Psoas muscle (tissue), 8 donors: ENCODE measurements around the gene SEZ6L2. TPM values are rescaled to one million over a fixed set of nuclear protein-coding genes. Genes with fewer than 3 reads are reported as not detected.

ENCODE experiments used
- ATAC-seq, 4 donors: fragments of 200-7000 bp; cut with Tn5 transposase; one replicate each; pipeline ENCODE4 v1.9.1; 2020; ENCODE audit warnings: moderate library complexity in 3 of 4, mild to moderate bottlenecking in 2 of 4
- DNase-seq, 2 donors: peaks; one replicate each; pipeline ENCODE4 v3.0.0-alpha.2; 2020
- H3K27ac ChIP-seq: fragments of 200-600 bp; one replicate; pipeline ENCODE4 v1.8.0; 2022
- H3K27me3 ChIP-seq, 3 donors: fragments of 200-600 bp in 1 of 3; one replicate each; pipeline versions ENCODE4 v1.6.1 to v1.8.0; 2013 to 2022; ENCODE audit warnings: low read length in 2 of 3, mild to moderate bottlenecking in 2 of 3, moderate library complexity in 1 of 3; ENCODE audit not compliant: insufficient read depth in 3 of 3
- H3K36me3 ChIP-seq, 2 donors: fragments of 200-600 bp in 1 of 2; one replicate each; pipeline versions ENCODE4 v1.6.1 to v1.8.0; 2013 to 2022; ENCODE audit warnings: low read depth in 1 of 2, mild to moderate bottlenecking in 1 of 2, moderate library complexity in 1 of 2; ENCODE audit not compliant: insufficient read depth in 1 of 2
- H3K4me1 ChIP-seq: fragments of 200-600 bp; one replicate; pipeline ENCODE4 v1.8.0; 2022
- H3K4me3 ChIP-seq: fragments of 200-600 bp; one replicate; pipeline ENCODE4 v1.8.0; 2022; ENCODE audit warnings: mild to moderate bottlenecking
- H3K9me3 ChIP-seq: fragments of 200-600 bp; one replicate; pipeline ENCODE4 v1.8.0; 2022
- CTCF ChIP-seq: fragments of 200-600 bp; IDR thresholded peaks from one replicate; pipeline ENCODE4 v1.8.0; 2022; ENCODE audit warnings: antibody characterized with exemption
- WGBS, 3 donors: extraction: QIAGEN DNeasy Blood & Tissue Kit; methylation state at CpG; one replicate each; pipeline versions ENCODE4 v1.1.6 to v1.1.7; 2013; 5-methylcytosine and 5-hydroxymethylcytosine counted together
- intact Hi-C, 2 donors: fragments of 100-400 bp; cut with DNase I; formaldehyde crosslinking; loops; one replicate each; pipeline versions ENCODE4 v1.11.0 to v1.14.2; 2022
- polyA plus RNA-seq, 3 donors: library from polyadenylated mRNA; stranded (reverse); fragments of 200-250 nt; gene quantifications; one replicate each; pipeline ENCODE4 v1.2.3, GENCODE V29; 2013
- total RNA-seq, 4 donors: library from RNA; stranded (reverse); fragmentation: NEBNext Ultra II Directional in 2 of 4; extraction: Animal tissue kit (Norgen Biotek cat#: 25700) in 2 of 4; gene quantifications; one replicate each; pipeline versions ENCODE4 v1.2.1 to v1.2.4, GENCODE V29; 2021 to 2023
- donor health status: healthy with polysubstance abuse.
- donor health status: DM: no; HTN: no; CAD: no; lungs with moderate emphysema.
- donor health status: Bipolar disorder and iron deficiency.
- donor health status: healthy.
- donor health status: DM: yes; HTN: yes; CAD: no.
- donor health status: DM: no; HTN: no; CAD: no.
- donor health status: DM: no; HTN: no; CAD: no.
- donor health status: DM: yes; HTN: yes; CAD: no.

Gene SEZ6L2
- total and polyA plus RNA-seq, 7 donors: 0.05 to 0.86 (median 0.23) TPM

- intact Hi-C loops: no loop called here
- DNase-seq: peak in 1 of 2 donors; percentile 22
- H3K27ac ChIP-seq: no peak overlapping the region
- no peaks in the 10 kb centered on the region for H3K4me1 ChIP-seq
- no peak overlapping the region for H3K4me3 ChIP-seq
- 6 to 11% (median 6%) methylated on average over 9 of the region's 9 CpGs for WGBS, 3 donors
- TF ChIP-seq CTCF: no peak
- no peaks in the 10 kb centered on the region for H3K9me3 ChIP-seq
- H3K27me3 ChIP-seq: peaks cover 0 to 46% (median 12%) of the 10 kb centered on the region in 3 donors
- H3K36me3 ChIP-seq: no peaks in the 10 kb centered on the region
- ATAC-seq: no peak
Measured at GRCh38 chr16:29898135-29898803, 1.1 kb downstream of the SEZ6L2 start.

GRCh38 chr16:29897333-29897732 is 2.0 kb downstream of the SEZ6L2 start:
- no peak for TF ChIP-seq CTCF
- Histone ChIP-seq H3K4me1 (no peaks in the 10 kb centered on the region), H3K4me3 (no peak overlapping the region), H3K36me3 (no peaks in the 10 kb centered on the region), H3K9me3 (no peaks in the 10 kb centered on the region), H3K27me3 (peaks cover 0 to 46% (median 12%) of the 10 kb centered on the region in 3 donors), H3K27ac (no peak overlapping the region)
- DNase-seq (no peak), ATAC-seq (no peak)
- intact Hi-C loops: no loop called here
- 21 to 58% (median 48%) methylated on average over 4 of the region's 4 CpGs for WGBS, 3 donors

- H3K4me1 ChIP-seq: no peaks in the 10 kb centered on the region
- H3K9me3 ChIP-seq: no peaks in the 10 kb centered on the region
- WGBS, 3 donors: 21 to 37% (median 28%) methylated on average over 13 to 15 of the region's 15 CpGs
- no peak overlapping the region for H3K4me3 ChIP-seq
- H3K27ac ChIP-seq: no peak overlapping the region
- DNase-seq (peak in 1 of 2 donors; percentile 24), ATAC-seq (no peak)
- H3K36me3 ChIP-seq: no peaks in the 10 kb centered on the region
- no peak for TF ChIP-seq CTCF
- intact Hi-C loops: no loop called here
- peaks cover 0 to 46% (median 12%) of the 10 kb centered on the region in 3 donors for H3K27me3 ChIP-seq
Measured at GRCh38 chr16:29896841-29897240, 2.5 kb downstream of the SEZ6L2 start.

- no peak overlapping the region for H3K4me3 ChIP-seq
- intact Hi-C loops: no loop called here
- TF ChIP-seq CTCF: no peak
- no peaks in the 10 kb centered on the region for H3K4me1 ChIP-seq
- no peaks in the 10 kb centered on the region for H3K9me3 ChIP-seq
- ATAC-seq (no peak), DNase-seq (no peak)
- peaks cover 0 to 23% (median 2%) of the 10 kb centered on the region in 3 donors for H3K27me3 ChIP-seq
- H3K27ac ChIP-seq: no peak overlapping the region
- no peaks in the 10 kb centered on the region for H3K36me3 ChIP-seq
- 66 to 79% (median 72%) methylated on average over 4 of the region's 4 CpGs for WGBS, 3 donors
Measured at GRCh38 chr16:29894352-29894751, 5.0 kb downstream of the SEZ6L2 start.

- ATAC-seq: no peak
- H3K4me1 ChIP-seq: no peaks in the 10 kb centered on the region
- no peaks in the 10 kb centered on the region for H3K36me3 ChIP-seq
- peaks cover 0 to 17% (median 2%) of the 10 kb centered on the region in 3 donors for H3K27me3 ChIP-seq
- DNase-seq: no peak
- H3K9me3 ChIP-seq: no peaks in the 10 kb centered on the region
- no peak for TF ChIP-seq CTCF
- WGBS, 3 donors: 83 to 89% (median 88%) methylated on average over 3 of the region's 3 CpGs
- no peak overlapping the region for H3K27ac ChIP-seq
- no peak overlapping the region for H3K4me3 ChIP-seq
- intact Hi-C loops: no loop called here
Measured at GRCh38 chr16:29893553-29893952, 5.8 kb downstream of the SEZ6L2 start.
